NCI-H128 (cell line): Measurements from ENCODE around the gene HK1.
"Not testable (repeated sequence)": the region's sequence is repeated elsewhere in the genome, so short reads cannot be mapped to it uniquely, and the experiment has no call there.

Experiments used
- DNase-seq: peaks from one replicate; lab custom pipeline; 2025; ENCODE audit not compliant: unreplicated experiment; lab: John Stamatoyannopoulos, UW

The HK1 gene

DNA sequence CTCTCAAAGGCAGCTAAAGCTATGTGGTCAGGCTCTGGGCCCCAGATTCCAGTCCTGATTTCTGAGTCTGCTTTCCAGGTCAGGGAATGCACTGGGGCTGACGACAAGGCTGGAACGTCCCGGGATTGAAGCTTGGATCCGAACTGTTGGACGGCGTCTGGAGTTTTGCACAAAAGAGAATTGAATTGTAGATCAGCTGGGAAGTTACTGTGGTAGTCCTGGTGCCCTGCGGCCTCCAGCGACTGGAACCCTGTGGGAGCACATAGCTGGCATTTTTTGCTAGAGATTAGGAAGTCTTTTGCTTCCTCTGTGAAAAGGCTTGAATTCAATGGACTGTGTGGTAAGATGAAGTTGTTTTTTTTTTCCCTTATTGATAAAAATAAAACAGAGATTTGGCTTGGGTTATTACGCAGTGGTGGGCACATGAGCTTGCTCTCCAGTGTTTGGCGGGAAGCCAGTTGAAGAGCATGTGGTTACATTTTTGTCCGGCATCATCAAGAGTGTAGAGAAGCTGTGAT is at the start of gene HK1:
HK1 (plus strand) TSS at position 51 of the 518 bp plus-strand sequence.
- no peak for DNase-seq

- DNase-seq: no peak
Observed at GRCh38 chr10:69229616-69229916, 48.7 kb upstream of the HK1 start.

DNA sequence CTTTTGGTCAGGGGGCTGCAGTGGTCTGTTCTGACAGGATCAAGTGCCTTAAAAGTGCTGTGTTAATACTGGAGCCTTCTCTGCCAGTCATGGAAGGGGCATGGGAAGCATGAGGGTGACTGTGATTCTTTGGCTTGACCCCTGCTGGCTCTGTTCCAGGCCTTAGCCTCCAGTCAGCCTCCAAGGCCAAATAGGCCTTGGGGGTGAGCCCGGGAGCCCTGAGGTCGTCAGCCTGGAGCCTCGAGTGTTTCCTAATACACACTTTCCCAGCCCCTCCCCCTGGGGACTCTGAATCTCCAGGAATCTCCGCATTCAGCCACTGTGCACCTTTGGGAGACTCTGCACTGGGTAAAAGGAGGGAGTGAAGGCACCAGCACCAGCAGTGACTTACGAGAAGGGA is 48.2 kb upstream of the HK1 start:
- DNase-seq: no peak

GRCh38 chr10:69232252-69232651 is 46.0 kb upstream of the HK1 start:
- no peak for DNase-seq

GRCh38 chr10:69232736-69233480 is 45.4 kb upstream of the HK1 start:
- no peak for DNase-seq

DNA sequence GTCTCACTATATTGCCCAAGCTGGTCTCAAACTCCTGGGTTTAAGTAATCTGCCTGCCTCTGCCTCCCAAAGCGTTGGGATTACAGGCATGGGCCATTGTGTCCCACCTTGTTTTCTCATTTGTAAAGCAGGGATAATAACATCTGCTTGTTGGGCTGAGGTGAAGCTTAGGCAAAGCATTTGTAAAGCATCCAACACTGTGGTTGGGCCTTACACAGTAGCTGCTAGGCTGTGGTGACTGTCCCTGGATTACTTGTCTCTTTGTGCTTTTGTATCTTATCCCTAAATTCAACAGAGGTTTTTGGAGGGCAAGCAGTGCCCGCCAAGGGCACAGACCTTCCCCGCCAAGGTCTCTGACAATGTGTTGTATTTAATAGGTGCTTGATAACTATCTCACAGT is 43.8 kb upstream of the HK1 start:
- DNase-seq: no peak

DNA sequence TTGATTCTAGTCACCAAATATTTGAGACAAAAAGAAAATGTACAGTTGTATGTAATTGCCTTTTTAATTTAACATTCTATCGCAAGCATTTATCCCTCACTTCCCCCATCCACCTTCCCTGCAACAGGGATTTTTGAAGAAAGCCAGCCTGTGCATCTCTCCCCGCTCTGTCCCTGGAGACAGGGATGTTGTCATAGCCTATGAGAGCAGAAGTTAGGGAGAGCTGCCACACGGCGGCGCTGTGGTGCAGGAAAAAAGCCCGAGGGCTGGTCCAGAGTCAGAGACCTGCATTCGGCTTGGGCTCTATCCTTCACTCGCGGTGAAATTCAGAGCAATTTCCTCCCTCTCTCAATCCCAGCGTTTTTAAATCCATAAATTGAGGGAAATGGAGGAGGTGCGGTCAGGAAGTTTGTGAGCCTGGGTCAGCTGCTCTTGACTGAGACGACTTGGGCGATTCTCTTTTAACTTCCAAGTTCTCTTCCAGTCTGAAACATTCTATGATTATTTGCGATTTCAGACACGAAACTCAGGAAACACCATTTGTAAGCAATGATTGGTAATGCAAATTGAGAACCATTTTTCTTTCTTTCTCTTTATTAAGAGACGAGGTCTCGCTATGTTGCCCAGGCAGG is 40.7 kb upstream of the HK1 start:
- peak; percentile 57 for DNase-seq

DNA sequence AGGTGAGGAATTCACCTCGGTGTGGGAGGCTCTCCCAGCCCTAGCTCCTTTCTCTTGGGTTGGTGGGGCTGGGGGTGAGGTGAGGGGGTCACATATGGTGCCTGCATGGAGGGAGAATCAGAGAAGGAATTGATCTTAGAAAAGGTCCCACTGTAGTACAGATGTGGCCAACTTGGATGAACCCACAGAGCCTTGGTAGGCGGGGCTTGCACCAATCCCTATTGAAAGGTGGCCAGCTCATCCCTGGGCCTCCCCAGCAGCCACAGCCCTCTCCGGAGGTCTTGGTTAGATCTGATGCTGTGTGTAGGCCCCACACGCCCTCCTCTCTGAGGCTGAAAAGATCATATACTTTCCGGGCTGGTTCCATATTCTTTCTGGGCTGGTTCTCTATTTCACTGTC is 39.2 kb upstream of the HK1 start:
- DNase-seq: no peak

GRCh38 chr10:69239816-69240434 is 38.4 kb upstream of the HK1 start:
- DNase-seq: no peak

- no peak for DNase-seq
Observed at GRCh38 chr10:69240455-69240854, 37.8 kb upstream of the HK1 start.

DNA sequence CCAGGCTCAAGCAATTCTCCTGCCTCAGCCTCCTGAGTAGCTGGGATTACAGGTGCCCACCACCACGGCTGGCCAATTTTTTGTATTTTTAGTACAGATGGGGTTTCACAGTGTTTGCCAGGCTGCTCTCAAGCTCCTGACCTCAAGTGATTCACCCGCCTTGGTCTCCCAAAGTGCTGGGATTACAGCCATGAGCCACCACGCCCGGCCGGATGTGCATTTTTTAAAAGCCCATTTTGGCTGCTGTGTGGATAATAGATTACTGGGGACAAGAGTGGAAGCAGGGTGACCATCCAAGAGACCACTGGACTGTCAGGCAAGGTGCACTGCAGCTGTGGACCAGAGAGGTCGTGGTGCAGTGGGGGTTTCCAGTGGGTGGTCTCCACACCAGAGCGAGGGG is 36.7 kb upstream of the HK1 start:
- DNase-seq: no peak

- DNase-seq: no peak
Observed at GRCh38 chr10:69242040-69242851, 36.0 kb upstream of the HK1 start.

DNA sequence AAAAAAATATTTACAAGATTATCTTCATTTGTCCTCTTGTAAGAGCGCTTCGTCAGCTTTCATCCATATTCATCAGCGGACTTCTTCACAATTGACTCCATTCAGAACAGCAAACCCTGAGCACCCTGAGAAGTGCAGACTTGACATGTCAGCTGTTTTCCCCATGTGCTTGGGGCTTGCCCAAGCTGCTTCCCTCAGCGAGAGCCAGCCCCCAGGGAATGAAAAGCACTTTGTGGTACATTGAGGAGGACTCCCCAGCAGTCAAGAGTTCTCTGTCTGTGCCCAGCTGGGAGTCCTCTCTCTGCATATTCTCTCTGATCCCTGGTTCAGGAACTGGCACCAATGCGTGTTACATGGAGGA is 35.5 kb upstream of the HK1 start:
- no peak for DNase-seq

DNA sequence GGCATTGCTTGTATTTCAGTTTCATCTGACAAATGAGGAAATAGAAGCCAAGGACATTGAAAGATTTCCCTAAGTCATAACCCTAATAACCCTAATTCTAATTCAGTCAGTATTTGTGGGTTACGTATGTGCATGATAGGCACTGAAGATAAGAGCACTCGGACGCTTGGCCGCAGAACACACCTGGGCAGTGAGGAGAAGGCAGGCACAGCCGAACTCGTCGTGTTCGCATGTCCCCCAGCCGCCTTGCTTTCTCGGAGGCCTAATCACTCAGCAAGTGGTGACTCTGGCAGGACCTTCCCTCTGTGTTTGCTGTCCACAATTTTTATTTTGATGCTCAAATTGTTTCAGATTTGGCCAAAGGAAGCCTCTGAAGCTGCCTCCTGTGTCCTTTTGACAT is 34.5 kb upstream of the HK1 start:
- no peak for DNase-seq

DNA sequence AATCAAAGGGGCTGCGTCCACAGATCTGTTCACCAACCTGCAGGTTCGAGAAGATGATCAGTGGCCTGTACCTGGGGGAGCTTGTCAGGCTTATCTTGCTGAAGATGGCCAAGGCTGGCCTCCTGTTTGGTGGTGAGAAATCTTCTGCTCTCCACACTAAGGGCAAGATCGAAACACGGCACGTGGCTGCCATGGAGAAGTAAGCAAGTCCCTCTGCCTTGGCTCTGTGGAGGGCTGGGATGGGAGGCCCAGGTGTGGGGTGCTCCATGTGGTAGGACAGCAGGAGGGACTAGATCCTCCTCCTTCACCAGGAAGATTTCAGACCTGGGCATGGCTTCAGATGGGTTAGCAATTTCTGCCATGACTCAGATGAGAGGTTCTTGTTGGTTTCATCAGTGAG is 32.3 kb upstream of the HK1 start:
- no peak for DNase-seq

DNA sequence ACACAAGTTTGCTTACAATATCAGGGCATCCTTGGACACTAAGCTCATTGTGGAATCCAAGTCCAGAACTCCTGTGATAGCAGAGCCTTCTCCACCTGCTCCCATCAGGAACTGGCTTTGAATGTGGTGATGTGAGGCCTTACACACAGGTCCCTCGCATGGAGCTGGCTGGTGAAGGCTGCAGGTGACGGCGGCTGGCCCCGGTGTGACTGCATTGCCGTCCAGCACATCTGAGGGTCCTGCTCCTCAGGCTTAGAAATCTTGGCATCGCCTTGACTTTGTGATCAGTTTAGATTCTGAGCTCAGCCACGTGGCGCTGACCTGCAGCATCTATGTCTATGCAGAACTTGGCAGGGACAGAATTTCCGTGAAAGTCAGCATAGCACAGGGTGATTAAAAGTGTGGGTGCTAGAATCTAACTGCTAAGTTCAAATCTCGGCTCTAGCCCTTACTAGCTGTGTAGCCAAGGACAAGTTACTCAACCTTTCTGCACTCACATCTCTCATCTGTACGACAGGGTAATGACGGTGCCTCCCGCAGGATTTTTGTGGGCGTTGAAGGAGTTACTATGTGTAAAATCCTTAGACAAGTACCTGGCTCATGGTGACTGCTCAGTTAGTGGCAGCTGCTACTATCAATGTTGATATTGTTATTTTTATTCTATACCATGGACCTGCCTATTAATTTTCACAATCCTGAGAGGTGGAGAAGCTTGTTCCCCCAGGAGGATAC is 31.5 kb upstream of the HK1 start:
- DNase-seq: no peak

DNA sequence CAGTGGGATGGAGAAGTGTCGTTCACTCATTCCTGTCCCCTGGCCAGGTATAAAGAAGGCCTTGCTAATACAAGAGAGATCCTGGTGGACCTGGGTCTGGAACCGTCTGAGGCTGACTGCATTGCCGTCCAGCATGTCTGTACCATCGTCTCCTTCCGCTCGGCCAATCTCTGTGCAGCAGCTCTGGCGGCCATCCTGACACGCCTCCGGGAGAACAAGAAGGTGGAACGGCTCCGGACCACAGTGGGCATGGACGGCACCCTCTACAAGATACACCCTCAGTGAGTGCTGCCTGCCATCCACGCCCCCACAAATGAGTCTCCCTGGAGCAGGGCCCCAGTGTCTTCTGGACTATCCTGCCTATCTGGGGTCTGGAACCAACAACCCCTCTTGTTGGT is 31.0 kb upstream of the HK1 start:
- DNase-seq: no peak

DNA sequence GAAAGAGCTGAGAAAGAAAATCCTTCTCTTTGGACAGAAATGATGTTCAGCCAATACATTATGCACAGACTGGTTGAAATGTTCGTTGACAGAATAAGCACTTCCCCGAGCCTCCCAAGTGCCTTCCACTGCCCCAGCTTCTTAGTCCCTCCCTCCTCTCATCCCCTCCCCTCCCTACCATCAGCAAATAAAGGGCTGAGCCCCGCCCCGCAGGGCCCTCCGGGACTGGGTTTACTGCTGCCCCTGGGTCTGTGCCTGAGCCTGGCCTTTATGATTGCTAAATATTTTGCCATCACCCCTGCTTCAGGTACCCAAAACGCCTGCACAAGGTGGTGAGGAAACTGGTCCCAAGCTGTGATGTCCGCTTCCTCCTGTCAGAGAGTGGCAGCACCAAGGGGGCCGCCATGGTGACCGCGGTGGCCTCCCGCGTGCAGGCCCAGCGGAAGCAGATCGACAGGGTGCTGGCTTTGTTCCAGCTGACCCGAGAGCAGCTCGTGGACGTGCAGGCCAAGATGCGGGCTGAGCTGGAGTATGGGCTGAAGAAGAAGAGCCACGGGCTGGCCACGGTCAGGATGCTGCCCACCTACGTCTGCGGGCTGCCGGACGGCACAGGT is 30.1 kb upstream of the HK1 start:
- no peak for DNase-seq

DNA sequence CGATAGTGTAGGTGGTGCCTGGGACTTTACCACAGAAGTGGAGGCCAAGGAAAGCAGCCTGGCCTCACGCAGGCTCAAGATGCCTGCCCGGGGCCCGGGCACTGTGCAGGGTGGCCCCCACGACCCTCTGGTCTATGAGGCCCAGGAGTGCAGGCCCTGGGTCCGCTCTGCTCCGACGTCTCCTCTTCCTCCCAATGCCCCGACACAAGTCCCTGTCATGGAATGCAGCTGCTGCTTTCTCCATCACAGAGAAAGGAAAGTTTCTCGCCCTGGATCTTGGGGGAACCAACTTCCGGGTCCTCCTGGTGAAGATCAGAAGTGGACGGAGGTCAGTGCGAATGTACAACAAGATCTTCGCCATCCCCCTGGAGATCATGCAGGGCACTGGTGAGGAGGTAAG is 28.3 kb upstream of the HK1 start:
- no peak for DNase-seq

DNA sequence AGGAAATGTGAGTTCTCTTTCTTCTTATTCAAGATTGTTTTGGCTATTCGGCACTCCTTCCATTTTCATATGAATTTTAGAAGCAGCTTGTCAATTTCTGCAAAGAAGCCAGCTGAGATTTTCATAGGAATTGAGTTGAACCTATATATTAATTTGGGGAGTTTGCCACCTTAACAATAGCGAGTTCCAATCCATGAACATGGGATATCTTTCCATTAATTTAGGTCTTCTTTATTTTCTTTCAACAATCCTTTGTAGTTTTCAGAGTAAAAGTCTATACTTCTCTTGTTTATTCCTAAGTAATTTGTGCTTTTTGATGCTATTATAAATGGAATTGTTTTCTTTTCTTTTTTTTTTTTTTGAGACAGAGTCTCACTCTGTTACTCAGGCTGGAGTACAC is 26.9 kb upstream of the HK1 start:
- not testable (repeated sequence) for DNase-seq

- no peak for DNase-seq
Observed at GRCh38 chr10:69253171-69253570, 25.1 kb upstream of the HK1 start.
